HEK293T (cell line): Measurements from ENCODE around the gene INO80B.
"Not testable (repeated sequence)": the region's sequence is repeated elsewhere in the genome, so short reads cannot be mapped to it uniquely, and the experiment has no call there.

Experiments used
- CTCF ChIA-PET: fragments of 350-600 bp; formaldehyde crosslinking; extraction: SDS; loops from one replicate; lab custom pipeline; 2021; ENCODE audit warnings: antibody characterized with exemption, inconsistent platforms; lab: Yijun Ruan, JAX
- POLR2A ChIA-PET: fragments of 350-600 bp; formaldehyde crosslinking; extraction: SDS; loops from one replicate; lab custom pipeline; 2020; ENCODE audit warnings: antibody characterized with exemption, inconsistent platforms; lab: Yijun Ruan, JAX
- DNase-seq: peaks from one replicate; pipeline ENCODE4 v3.0.0; 2012; ENCODE audit warnings: mixed read lengths; ENCODE audit errors: extremely low spot score
- ARNT ChIP-seq: fragments of 450-650 bp; IDR thresholded peaks from 2 replicates; pipeline ENCODE4 v1.6.1; 2017; ENCODE audit warnings: mild to moderate bottlenecking
- BHLHE40 ChIP-seq: fragments of 450-650 bp; IDR thresholded peaks from 2 replicates; pipeline ENCODE4 v1.6.1; 2016; ENCODE audit warnings: mild to moderate bottlenecking, moderate library complexity, borderline replicate concordance
- CTBP1 ChIP-seq: fragments of 450-650 bp; IDR thresholded peaks from 2 replicates; pipeline ENCODE4 v1.6.1; 2016; ENCODE audit warnings: borderline replicate concordance
- ELF4 ChIP-seq: fragments of 450-650 bp; IDR thresholded peaks from 2 replicates; pipeline ENCODE4 v1.6.1; 2017; ENCODE audit warnings: antibody characterized with exemption
- FOXA1 ChIP-seq: fragments of 450-650 bp; IDR thresholded peaks from 2 replicates; pipeline ENCODE4 v1.6.1; 2016; ENCODE audit warnings: mild to moderate bottlenecking
- FOXK2 ChIP-seq: fragments of 450-650 bp; IDR thresholded peaks from 2 replicates; pipeline ENCODE4 v1.6.1; 2016; ENCODE audit warnings: mild to moderate bottlenecking
- FOXM1 ChIP-seq: fragments of 450-650 bp; IDR thresholded peaks from 2 replicates; pipeline ENCODE4 v1.6.1; 2017; ENCODE audit warnings: mild to moderate bottlenecking, borderline replicate concordance
- HDGF ChIP-seq: fragments of 450-650 bp; IDR thresholded peaks from 2 replicates; pipeline ENCODE4 v1.6.1; 2017; ENCODE audit warnings: antibody characterized with exemption, borderline replicate concordance
- L3MBTL2 ChIP-seq: fragments of 450-650 bp; conservative IDR thresholded peaks from 2 replicates; pipeline ENCODE4 v1.6.1; 2016; ENCODE audit warnings: mild to moderate bottlenecking
- LEF1 ChIP-seq: fragments of 450-650 bp; IDR thresholded peaks from 2 replicates; pipeline ENCODE4 v1.6.1; 2017; ENCODE audit warnings: mild to moderate bottlenecking, borderline replicate concordance
- NFRKB ChIP-seq: fragments of 450-650 bp; IDR thresholded peaks from 2 replicates; pipeline ENCODE4 v1.6.1; 2016; ENCODE audit warnings: mild to moderate bottlenecking, moderate library complexity
- SP1 ChIP-seq: fragments of 450-650 bp; IDR thresholded peaks from 2 replicates; pipeline ENCODE4 v1.6.1; 2017
- SUZ12 ChIP-seq: fragments of 450-650 bp; IDR thresholded peaks from 2 replicates; pipeline ENCODE4 v1.6.1; 2016; ENCODE audit warnings: mild to moderate bottlenecking
- TARDBP ChIP-seq: fragments of 450-650 bp; IDR thresholded peaks from 2 replicates; pipeline ENCODE4 v1.6.1; 2016
- ZNF384 ChIP-seq: fragments of 450-650 bp; IDR thresholded peaks from 2 replicates; pipeline ENCODE4 v1.6.1; 2016
- TF ChIP-seq, protein P1 (sequence below): fragments of 450-650 bp; IDR thresholded peaks from 2 replicates; pipeline ENCODE4 v1.6.1; 2016

INO80B gene

DNA sequence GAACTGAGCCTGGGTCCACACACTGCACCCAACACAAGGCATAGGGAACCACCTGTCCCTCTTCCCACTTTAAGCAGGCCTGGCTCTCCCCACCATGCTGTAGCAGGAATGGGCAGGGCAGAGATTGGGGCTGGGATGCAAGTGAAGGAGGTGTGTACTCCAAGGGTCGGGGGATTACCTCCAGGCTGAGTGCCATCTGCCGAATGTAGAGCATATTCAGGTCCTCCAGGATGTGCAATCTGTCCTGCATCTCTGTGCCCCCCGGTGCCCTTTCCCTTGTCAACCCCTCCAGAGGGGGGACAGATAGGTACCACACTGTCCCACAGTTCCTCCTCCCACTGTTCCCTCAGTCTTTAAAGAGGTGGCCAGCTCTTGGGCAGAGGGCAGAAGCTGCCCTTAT is 15.5 kb upstream of the INO80B start:
- ChIA-PET CTCF (interaction anchor here (1.0 to 1.2 kb wide), 2 partner anchors 36 to 55 kb away, joined by 3 read pairs; no protein-coding TSS in a partner anchor), POLR2A (interaction anchor here (1.1 to 3.6 kb wide), 8 partner anchors 11 to 69 kb away, joined by 4 to 81 read pairs (median 7); partner anchors contain the start of genes C2orf81, DCTN1, INO80B and MOGS)
- DNase-seq, result no peak
- TF ChIP-seq L3MBTL2 (no peak), TARDBP (no peak), SUZ12 (no peak), FOXK2 (no peak), ZNF384 (no peak), FOXA1 (no peak), NFRKB (no peak), ELF4 (no peak), ARNT (no peak), LEF1 (no peak), BHLHE40 (no peak), SP1 (no peak), HDGF (no peak), CTBP1 (no peak), FOXM1 (no peak)
- TF ChIP-seq, protein P1, sequence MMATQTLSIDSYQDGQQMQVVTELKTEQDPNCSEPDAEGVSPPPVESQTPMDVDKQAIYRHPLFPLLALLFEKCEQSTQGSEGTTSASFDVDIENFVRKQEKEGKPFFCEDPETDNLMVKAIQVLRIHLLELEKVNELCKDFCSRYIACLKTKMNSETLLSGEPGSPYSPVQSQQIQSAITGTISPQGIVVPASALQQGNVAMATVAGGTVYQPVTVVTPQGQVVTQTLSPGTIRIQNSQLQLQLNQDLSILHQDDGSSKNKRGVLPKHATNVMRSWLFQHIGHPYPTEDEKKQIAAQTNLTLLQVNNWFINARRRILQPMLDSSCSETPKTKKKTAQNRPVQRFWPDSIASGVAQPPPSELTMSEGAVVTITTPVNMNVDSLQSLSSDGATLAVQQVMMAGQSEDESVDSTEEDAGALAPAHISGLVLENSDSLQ, result no peak

DNA sequence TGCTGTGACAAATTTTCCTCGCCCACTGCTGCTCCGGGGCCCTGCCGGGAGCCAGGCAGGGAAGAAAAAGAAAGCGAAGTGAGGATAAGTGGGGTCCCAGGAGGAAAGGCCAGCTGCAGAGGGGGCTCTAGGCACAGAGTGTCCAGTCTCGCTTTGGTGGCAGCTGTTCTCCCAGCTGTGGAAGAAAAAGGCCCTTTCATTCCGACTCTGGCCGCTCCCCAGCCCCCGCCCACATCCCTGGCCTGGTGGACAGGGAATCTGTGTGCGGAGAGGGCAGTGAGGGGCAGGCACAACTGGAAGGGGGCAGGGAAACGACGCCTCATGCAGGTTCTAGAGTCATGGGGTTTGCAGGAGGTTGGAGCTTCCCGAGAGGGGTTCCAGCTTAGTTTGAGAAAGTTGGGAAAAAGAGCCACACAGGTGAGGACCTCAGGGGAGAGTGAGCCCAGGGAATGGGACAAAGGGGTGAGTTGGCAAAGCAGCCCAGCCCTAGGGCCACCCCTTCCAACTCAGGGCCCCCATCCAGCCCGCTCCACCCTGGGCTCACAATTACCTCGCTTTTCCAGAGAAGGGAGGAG is 15.0 kb upstream of the INO80B start:
- CTCF ChIA-PET, result interaction anchor here (1.0 to 1.2 kb wide), 2 partner anchors 35 to 55 kb away, joined by 3 read pairs; no protein-coding TSS in a partner anchor
- TF ChIP-seq L3MBTL2 (no peak), BHLHE40 (no peak), SP1 (no peak), LEF1 (no peak), ZNF384 (no peak), NFRKB (no peak), ELF4 (no peak), TARDBP (no peak), HDGF (no peak), FOXM1 (no peak), FOXA1 (no peak)
- TF ChIP-seq, protein P1, result no peak
- POLR2A ChIA-PET, result interaction anchor here (0.8 to 3.6 kb wide), 16 partner anchors 8 to 68 kb away, joined by 3 to 81 read pairs (median 6); partner anchors contain the start of genes C2orf81, CCDC142, DCTN1 and INO80B
- DNase-seq, result no peak

DNA sequence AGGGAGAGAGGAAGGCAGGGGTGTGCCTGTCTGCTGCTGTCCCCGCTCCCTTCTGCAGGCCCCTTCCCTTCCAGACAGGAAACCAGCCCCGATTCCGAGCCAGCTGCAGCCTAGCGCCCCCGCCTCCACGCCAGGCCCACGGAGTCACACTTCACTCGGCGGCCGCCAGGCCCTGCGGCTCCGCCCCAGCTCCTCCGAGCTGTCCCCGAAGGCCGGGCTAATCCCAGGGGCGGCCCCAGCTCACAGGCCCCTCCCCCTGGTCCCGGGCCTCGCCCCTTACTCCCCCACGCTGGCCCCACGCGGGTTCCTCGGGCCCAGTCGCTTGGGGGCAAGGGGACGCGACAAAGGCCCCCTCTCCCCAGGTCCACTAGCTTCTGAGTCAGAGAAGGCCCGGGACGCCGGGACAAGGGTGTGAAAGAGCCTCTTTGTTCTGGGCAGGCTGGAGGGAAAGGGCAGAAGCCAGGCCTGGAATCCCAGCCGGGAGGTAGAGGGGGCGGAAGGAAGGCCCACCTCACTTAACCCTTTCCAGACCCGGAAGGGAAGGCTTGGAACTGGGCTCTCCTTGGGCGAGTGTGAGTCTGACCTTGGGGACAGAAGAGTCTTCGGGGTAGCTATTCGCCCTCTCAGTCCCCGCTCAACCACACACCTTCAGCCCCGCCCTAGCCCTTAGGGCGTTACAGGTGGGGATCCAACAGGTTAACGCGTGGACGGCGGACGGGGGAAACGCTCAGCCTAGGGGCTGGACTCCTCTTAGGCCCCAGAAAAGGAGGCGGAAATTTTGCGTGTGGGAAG is 14.3 kb upstream of the INO80B start:
- ChIA-PET POLR2A (interaction anchor here (0.8 to 3.6 kb wide), 16 partner anchors 8 to 67 kb away, joined by 3 to 81 read pairs (median 6); partner anchors contain the start of genes C2orf81, CCDC142, DCTN1 and INO80B), CTCF (interaction anchor here (0.9 to 1.0 kb wide), 2 partner anchors 56 to 91 kb away, joined by 3 read pairs; no protein-coding TSS in a partner anchor)
- no peak for TF ChIP-seq CTBP1
- TF ChIP-seq L3MBTL2, result peak; percentile 76
- no peak for TF ChIP-seq FOXK2
- TF ChIP-seq BHLHE40, result no peak
- TF ChIP-seq ELF4, result peak; percentile 87
- peak; percentile 81 for TF ChIP-seq TARDBP
- DNase-seq, result peak; percentile 94

DNA sequence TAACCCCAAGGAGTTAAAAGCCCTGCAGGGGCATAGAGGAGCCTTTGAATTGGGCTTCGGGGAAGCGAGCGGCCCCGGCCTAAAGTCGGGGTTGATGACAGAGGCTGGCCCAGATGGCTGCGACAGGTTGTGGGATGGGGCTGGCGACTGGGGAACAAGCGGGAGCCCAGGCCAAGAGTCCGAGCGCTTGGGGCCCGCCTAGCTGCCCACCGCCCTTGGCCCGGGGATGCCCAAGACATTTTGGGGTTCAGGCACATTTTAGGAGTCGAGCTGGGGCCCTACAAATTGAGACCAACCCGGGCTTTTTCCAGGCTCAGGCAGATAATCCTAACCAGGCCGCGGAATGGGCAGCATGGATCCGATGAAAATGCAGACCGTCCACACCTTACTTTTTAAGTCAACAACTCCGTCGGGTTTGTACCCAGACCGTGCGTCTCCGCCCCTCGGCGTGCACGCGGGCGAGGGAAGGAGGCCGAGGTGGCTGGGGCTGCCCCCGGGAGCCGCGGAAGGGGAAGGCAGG is 13.7 kb upstream of the INO80B start:
- DNase-seq, result no peak
- CTCF ChIA-PET, result interaction anchor here (0.9 kb wide), 1 partner anchor 91 kb away, joined by 3 read pairs; no protein-coding TSS in a partner anchor
- POLR2A ChIA-PET, result interaction anchor here (1.1 to 3.6 kb wide), 8 partner anchors 9 to 49 kb away, joined by 4 to 81 read pairs (median 8); partner anchors contain the start of genes C2orf81, INO80B, MRPL53 and WBP1
- peak; percentile 75 for TF ChIP-seq L3MBTL2
- no peak for TF ChIP-seq LEF1
- no peak for TF ChIP-seq ELF4
- TF ChIP-seq ZNF384, result no peak
- TF ChIP-seq HDGF, result no peak
- no peak for TF ChIP-seq BHLHE40
- no peak for TF ChIP-seq SUZ12

DNA sequence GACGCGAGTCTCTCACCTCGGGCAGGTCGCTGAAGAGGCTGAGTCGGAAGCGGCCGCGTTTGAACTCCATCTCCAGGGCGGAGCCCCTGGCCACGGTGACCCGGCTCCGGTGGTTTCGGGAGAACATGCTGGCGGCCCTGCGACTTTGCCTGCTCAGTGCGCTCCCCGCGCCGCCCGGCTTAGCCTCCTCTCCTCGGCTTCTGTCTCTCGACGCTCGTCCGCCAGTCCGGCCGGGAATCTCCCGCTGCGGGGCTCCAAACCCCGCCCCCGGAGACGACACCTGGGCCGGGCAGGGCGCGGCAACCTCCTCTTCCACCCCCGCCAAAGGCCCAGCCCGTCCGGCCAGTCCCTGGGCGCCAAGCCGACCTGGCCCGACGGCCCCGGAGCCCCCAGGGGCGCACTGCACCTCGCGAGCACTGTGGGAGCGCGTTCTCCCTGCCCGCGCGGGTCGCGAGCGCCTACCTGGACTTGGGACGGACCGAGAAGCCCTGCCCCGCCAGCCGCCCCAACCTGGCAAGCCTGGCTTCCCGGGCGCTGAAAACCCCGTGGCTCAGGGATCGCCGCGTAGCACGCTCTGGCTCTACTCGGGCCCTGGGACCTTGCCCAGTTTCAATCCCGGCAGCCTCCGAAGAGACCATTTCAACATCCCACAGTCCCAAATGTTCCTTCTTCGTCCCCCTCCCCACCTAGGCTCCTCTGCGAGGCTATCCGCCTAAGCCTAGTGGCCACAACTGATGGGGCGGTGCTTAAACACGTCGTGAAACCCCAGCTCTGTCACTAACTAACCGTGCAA is 13.0 kb upstream of the INO80B start, which contains the start of gene RTKN:
Gene RTKN, minus strand, starts transcription at position 248 of the 793 bp plus-strand sequence. Its CDS starts 121 bp downstream, at position 127.
- POLR2A ChIA-PET, result interaction anchor here (1.8 to 4.0 kb wide), 4 partner anchors 11 to 16 kb away, joined by 5 to 81 read pairs (median 18); partner anchors contain the start of genes INO80B and WBP1
- CTCF ChIA-PET, result interaction anchor here (0.9 kb wide), 1 partner anchor 90 kb away, joined by 3 read pairs; no protein-coding TSS in a partner anchor
- TF ChIP-seq TARDBP (no peak), ZNF384 (no peak), L3MBTL2 (peak; percentile 38; the same call in 1 of the 2 replicates)
- DNase-seq, result peak; percentile 49

DNA sequence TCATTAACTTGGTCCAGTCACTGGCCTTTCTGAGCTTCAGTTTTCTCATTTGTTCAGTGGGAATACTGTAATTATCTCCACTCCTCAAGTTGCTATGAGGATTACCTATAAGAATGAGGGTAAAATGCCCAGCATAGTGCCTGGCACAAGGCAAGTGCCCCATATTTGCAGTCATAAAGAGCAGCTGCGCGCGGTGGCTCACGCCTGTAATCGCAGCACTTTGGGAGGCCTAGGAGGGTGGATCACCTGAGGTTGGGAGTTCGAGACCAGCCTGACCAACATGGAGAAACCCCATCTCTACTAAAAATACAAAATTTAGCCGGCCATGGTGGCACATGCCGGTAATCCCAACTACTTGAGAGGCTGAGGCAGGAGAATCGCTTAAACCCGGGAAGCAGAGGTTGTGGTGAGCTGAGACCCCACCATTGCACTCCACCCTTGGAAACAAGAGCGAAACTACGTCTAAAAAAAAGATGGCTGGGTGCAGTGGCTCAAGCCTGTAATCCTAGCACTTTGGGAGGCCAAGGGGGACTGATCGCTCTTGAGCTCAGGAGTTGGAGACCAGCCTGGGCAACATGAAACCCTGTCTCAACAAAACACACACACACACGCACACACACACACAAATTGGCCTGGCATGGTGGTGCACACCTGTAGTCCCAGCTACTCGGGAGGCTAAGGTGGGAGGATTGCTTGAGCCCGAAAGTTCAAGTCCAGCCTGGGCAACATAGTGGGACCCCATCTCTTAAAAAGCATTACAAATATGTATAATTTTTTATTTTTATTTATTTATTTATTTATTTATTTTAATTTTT is 12.2 kb upstream of the INO80B start:
- POLR2A ChIA-PET, result interaction anchor here (1.5 to 4.0 kb wide), 4 partner anchors 12 to 21 kb away, joined by 3 to 29 read pairs (median 6); partner anchors contain the start of genes C2orf81, INO80B, WBP1 and WDR54
- CTCF ChIA-PET, DNase-seq: not testable (repeated sequence)
